Right kidney (tissue), 1 donor: ENCODE data around the gene ZFAND4.
"Not testable (repeated sequence)": the region's sequence is repeated elsewhere in the genome, so short reads cannot be mapped to it uniquely, and the experiment has no call there.

Experiments used
- DNase-seq: peaks from one replicate; pipeline ENCODE4 v3.0.0-alpha.2; 2016

The ZFAND4 gene

GRCh38 chr10:45589868-45590267 is 82.7 kb downstream of the ZFAND4 start:
- no peak for DNase-seq

GRCh38 chr10:45589009-45589408 is 83.6 kb downstream of the ZFAND4 start:
- no peak for DNase-seq

GRCh38 chr10:45586028-45586824 is 86.3 kb downstream of the ZFAND4 start:
- no peak for DNase-seq

- DNase-seq, result no peak
Measured at GRCh38 chr10:45585131-45585530, 87.4 kb downstream of the ZFAND4 start.

GRCh38 chr10:45582386-45582781 is 90.2 kb downstream of the ZFAND4 start:
- no peak for DNase-seq

- DNase-seq, result no peak
Measured at GRCh38 chr10:45581582-45582385, 90.8 kb downstream of the ZFAND4 start.

GRCh38 chr10:45581216-45581549 is 91.4 kb downstream of the ZFAND4 start:
- no peak for DNase-seq

GRCh38 chr10:45580371-45581215 is 92.0 kb downstream of the ZFAND4 start:
- no peak for DNase-seq

- DNase-seq, result no peak
Measured at GRCh38 chr10:45578384-45578971, 94.1 kb downstream of the ZFAND4 start.

- no peak for DNase-seq
Measured at GRCh38 chr10:45575966-45576597, 96.5 kb downstream of the ZFAND4 start.

- not testable (repeated sequence) for DNase-seq
Measured at GRCh38 chr10:45575032-45575761, 97.4 kb downstream of the ZFAND4 start.

GRCh38 chr10:45569471-45569870 is 103.1 kb downstream of the ZFAND4 start:
- DNase-seq, result no peak

- DNase-seq, result no peak
Measured at GRCh38 chr10:45566415-45566814, 106.2 kb downstream of the ZFAND4 start.
